Stimulated activated CD8-positive, alpha-beta memory T cell treated with anti-CD3 and anti-CD28 coated beads, Interleukin-4, amount 100 ng/mL, for 1 hour (primary cell): ENCODE results near the gene TST.

ENCODE experiments used
- DNase-seq, 2 donors: peaks; one replicate each; pipeline ENCODE4 v3.0.0-alpha.2; 2020; ENCODE audit warnings: low read depth in 2 of 2, low spot score in 1 of 2

Gene TST

GRCh38 chr22:37054056-37054395 is 34.8 kb upstream of the TST start:
- no peak for DNase-seq

- no peak for DNase-seq
These were observed 34.2 kb upstream of the TST start for GRCh38 chr22:37053310-37054055.

GRCh38 chr22:37052386-37053309 is 33.4 kb upstream of the TST start:
- DNase-seq: no peak

GRCh38 chr22:37051391-37052385 is 32.4 kb upstream of the TST start, which contains the start of gene KCTD17:
Gene KCTD17, plus strand, starts transcription at chr22:37051742. Its CDS starts 19 bp downstream, at chr22:37051761.
- peak; percentile 36 to 50 for DNase-seq

- DNase-seq: no peak
These were observed 31.7 kb upstream of the TST start for GRCh38 chr22:37050913-37051312.

GRCh38 chr22:37049224-37049623 is 30.0 kb upstream of the TST start:
- no peak for DNase-seq

GRCh38 chr22:37048133-37048532 is 28.9 kb upstream of the TST start:
- DNase-seq: no peak

GRCh38 chr22:37047006-37047405 is 27.8 kb upstream of the TST start:
- no peak for DNase-seq

- DNase-seq: no peak
These were observed 27.3 kb upstream of the TST start for GRCh38 chr22:37046589-37046988.

GRCh38 chr22:37045958-37046357 is 26.7 kb upstream of the TST start:
- no peak for DNase-seq

- no peak for DNase-seq
These were observed 25.7 kb upstream of the TST start for GRCh38 chr22:37044634-37045625.

- no peak for DNase-seq
These were observed 24.7 kb upstream of the TST start for GRCh38 chr22:37043828-37044538.

- DNase-seq: no peak
These were observed 24.1 kb upstream of the TST start for GRCh38 chr22:37043209-37043827.

- no peak for DNase-seq
These were observed 20.2 kb upstream of the TST start for GRCh38 chr22:37039466-37039865.

GRCh38 chr22:37037669-37038068 is 18.4 kb upstream of the TST start:
- no peak for DNase-seq

- no peak for DNase-seq
These were observed 17.6 kb upstream of the TST start for GRCh38 chr22:37036655-37037377.

- no peak for DNase-seq
These were observed 14.6 kb upstream of the TST start for GRCh38 chr22:37033605-37034430.
